Sigmoid colon (tissue), 4 donors: Measurements from ENCODE around the gene PLA2G12A.

Experiments
- CTCF ChIP-seq, 4 experiments: fragments of 450-650 bp in 3 of 4; fragments of 200-600 bp in 1 of 4; IDR thresholded peaks; one replicate each; pipeline ENCODE4 v1.5.1; 2016 to 2019; ENCODE audit warnings: antibody characterized with exemption in 4 of 4, mild to moderate bottlenecking in 3 of 4, moderate library complexity in 2 of 4
- POLR2A ChIP-seq, 2 donors: fragments of 450-650 bp; IDR thresholded peaks; one replicate each; pipeline ENCODE4 v1.6.1; 2016; ENCODE audit warnings: antibody characterized with exemption in 2 of 2, mild to moderate bottlenecking in 2 of 2, moderate library complexity in 2 of 2
- POLR2AphosphoS5 ChIP-seq, 4 donors: sonication (generic); formaldehyde crosslinking; IDR thresholded peaks; one replicate each; pipeline ENCODE4 v1.6.1; 2017; ENCODE audit warnings: antibody characterized with exemption in 4 of 4

DNA sequence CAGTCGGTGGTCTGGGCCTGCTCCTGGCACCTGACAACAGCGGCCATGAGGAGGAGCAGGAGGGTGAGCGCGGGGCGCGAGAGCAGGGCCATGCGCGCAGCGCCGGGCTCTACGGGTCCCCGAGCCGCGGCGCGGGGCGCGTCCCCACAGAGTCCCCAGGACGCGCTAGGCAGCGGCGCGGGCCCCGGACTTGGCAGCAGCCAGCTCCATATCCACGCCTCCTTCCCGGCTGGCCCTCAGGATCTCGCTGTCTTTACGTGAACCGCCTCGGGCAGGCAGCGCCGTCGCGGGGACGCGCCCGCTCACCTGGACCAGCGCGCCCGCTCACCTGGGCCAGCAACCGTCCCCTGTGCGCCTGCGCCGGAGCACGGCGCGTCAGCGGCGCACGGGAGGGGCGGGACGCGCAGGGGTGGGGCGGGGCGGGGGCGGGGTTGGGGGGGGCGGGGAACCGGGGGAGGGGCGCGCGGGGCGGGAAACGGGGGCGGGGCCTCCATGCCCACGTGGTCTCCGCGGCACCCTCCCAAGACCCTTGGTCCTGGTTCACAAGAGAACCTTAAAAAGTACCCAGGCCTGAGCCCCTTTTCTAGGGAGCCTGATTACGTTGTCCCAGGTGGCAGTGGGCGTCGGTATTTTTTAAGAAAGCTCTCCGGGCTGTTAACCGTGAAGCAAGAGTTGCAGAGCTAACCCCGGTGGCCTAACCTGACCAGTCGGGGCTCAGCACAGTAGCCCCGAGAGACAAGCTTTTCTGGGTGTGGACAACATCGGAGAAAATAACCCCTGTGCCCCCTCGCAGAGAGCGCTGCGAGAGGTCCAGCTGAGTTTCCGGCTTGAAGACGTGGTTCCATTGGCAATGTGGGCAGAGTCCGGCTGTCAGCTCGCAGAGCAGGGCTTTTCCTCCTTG is at the start of gene PLA2G12A:
- TF ChIP-seq CTCF (IDR thresholded peaks at IDR 0.05) (no peak), POLR2A (IDR thresholded peaks at IDR 0.05) (no peak), POLR2AphosphoS5 (IDR thresholded peaks at IDR 0.05) (peak; percentile 56 to 71 (median 65))
